Stimulated activated CD8-positive, alpha-beta memory T cell treated with anti-CD3 and anti-CD28 coated beads, Interleukin-7, amount 100 ng/mL, for 24 hours (primary cell): ENCODE data around the gene EXOC3.

ENCODE experiments used
- DNase-seq: peaks from one replicate; pipeline ENCODE4 v3.0.0-alpha.2; 2020; ENCODE audit warnings: low read depth

EXOC3 gene

GRCh38 chr5:426392-426976 is 16.5 kb upstream of the EXOC3 start:
- DNase-seq, result no peak

- DNase-seq, result no peak
Measured at GRCh38 chr5:427415-428087, 15.4 kb upstream of the EXOC3 start.

GRCh38 chr5:428219-428618 is 14.8 kb upstream of the EXOC3 start:
- DNase-seq, result no peak

- DNase-seq, result no peak
Measured at GRCh38 chr5:428754-429452, 14.1 kb upstream of the EXOC3 start.

GRCh38 chr5:429453-430188 is 13.4 kb upstream of the EXOC3 start:
- DNase-seq, result no peak

- no peak for DNase-seq
Measured at GRCh38 chr5:430214-430925, 12.6 kb upstream of the EXOC3 start.

- no peak for DNase-seq
Measured at GRCh38 chr5:431001-431710, 11.8 kb upstream of the EXOC3 start.

GRCh38 chr5:431711-432050 is 11.3 kb upstream of the EXOC3 start:
- no peak for DNase-seq

GRCh38 chr5:432201-432927 is 10.6 kb upstream of the EXOC3 start:
- no peak for DNase-seq

- no peak for DNase-seq
Measured at GRCh38 chr5:432928-433791, 9.8 kb upstream of the EXOC3 start.

GRCh38 chr5:433836-434235 is 9.1 kb upstream of the EXOC3 start:
- no peak for DNase-seq

GRCh38 chr5:434443-435146 is 8.4 kb upstream of the EXOC3 start:
- no peak for DNase-seq

- DNase-seq, result no peak
Measured at GRCh38 chr5:435156-435790, 7.7 kb upstream of the EXOC3 start.

- DNase-seq, result no peak
Measured at GRCh38 chr5:435961-436640, 6.9 kb upstream of the EXOC3 start.

GRCh38 chr5:436641-436975 is 6.4 kb upstream of the EXOC3 start:
- DNase-seq, result no peak

GRCh38 chr5:437281-437771 is 5.7 kb upstream of the EXOC3 start:
- DNase-seq, result no peak

- DNase-seq, result no peak
Measured at GRCh38 chr5:438481-438981, 4.4 kb upstream of the EXOC3 start.

- DNase-seq, result no peak
Measured at GRCh38 chr5:439181-439580, 3.8 kb upstream of the EXOC3 start.
